ENCODE measurements around the gene FLOT2.
"Not testable (repeated sequence)": the region's sequence is repeated elsewhere in the genome, so short reads cannot be mapped to it uniquely, and the experiment has no call there.

Gene FLOT2

DNA sequence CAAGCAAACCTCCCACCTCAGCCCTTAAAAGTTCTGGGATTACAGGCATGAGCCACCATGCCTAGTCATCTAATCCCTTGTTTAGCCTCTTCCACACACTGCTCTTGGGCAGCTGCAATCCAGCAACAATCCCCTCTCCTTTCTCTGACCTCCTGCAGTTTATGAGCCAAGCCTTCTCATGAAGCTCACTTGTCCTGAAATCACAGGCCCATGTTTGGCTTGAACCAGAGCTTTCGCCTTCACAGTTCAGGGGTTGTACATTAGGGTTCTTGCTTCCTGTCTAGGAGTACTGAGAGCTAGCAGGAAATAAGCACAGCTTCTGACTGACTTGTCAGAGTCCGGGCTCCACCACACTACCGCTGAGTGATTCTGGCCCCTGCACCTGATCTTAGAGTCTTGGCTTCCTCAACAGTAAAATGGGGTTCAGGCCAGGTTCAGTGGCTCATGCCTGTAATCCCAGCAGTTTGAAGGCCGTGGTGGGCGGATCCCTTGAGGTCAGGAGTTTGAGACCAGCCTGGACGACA is 26.4 kb downstream of the FLOT2 start:
- no peak for DNase-seq

DNA sequence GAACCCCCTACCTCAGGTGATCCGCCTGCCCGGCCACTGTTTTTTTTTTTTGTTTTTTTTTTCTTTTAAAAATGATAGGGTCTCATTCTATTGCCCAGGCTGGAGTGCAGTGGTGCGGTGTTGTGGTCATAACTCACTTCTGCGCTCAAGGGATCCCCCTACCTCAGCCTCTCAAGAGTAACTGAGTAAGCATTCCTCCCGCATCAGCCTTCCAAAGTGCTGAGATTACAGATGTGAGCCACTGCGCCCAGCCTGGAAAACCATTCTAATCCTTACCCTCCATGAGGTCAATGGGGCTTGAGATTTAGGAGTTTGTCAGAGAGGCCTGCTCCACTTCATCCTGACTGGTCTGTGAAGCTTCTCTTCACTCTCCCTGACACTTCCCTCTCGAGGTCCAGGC is 30.3 kb downstream of the FLOT2 start:
- no peak for DNase-seq

DNA sequence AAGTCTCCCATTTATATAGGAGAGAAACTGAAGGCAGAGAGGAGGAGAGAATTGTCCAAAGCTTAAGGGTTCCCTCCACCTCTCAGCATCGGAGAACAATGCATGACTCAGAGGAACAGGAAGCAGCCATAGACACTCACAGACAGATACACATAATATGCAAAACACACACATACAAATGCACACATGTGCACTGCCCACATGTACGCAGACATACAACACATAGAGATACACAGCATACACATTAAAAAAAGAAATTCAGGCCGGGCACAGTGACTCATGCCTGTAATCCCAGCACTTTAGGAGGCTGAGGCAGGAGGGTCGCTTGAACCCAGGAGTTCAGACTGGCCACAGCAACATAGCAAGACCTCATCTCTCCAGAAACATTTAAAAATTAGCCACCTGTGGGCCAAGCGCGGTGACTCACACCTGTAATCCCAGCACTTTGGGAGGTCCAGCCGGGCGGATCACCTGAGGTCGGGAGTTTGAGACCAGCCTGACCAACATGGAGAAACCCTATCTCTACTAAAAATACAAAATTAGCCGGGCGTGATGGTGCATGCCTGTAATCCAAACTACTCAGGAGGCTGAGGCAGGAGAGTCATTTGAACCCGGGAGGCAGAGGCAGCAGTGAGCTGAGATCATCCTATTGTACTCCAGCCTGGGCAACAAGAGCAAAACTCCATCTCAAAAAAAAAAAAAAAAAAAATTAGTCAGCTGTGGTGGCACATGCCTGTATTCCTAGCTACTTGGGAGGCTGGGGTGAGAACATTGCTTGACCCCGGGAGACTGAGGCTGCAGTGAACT is 31.4 kb downstream of the FLOT2 start:
- DNase-seq, result peak; percentile 26 to 36

DNA sequence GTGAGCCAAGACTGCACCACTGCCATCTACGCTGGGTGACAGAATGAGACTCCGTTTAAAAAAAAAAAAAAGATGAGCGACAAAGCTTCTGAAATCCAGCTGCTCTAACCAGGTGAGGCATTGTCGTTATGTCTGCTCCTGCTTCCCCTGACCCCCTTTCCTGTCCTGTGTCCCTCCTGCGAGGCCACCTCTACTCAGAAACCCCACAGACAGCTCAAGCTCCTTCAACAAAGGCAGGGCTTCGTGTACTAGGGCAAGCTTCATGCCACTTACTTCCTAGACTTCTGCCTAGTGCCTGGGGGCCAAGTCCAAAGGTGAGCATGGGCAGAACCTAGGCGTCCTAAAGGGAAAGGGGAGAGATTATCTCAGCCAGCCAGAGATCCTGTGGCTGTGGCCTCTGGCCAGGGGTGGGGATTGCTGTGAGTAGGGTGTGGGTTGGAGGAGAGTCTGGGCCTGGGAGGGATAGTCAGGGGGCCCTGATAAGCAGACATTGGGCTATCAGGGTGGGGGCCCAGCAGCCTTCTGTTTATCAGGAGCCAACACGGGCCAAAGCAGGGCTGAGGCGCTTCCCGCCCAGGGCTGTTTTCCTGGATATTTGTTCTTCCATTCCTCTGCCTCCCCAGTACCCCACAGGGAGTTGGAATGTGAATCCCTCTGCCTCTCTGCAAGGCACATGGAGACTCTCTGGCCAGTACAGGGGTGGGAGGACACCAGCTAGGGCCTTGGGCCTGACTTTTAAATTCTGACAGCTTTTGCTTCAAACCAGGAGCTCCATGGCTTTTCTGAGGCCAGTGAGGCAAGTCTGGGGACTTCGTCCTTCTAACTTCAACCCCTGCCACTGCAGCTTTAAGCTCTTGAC is 32.3 kb downstream of the FLOT2 start:
- DNase-seq, result no peak

DNA sequence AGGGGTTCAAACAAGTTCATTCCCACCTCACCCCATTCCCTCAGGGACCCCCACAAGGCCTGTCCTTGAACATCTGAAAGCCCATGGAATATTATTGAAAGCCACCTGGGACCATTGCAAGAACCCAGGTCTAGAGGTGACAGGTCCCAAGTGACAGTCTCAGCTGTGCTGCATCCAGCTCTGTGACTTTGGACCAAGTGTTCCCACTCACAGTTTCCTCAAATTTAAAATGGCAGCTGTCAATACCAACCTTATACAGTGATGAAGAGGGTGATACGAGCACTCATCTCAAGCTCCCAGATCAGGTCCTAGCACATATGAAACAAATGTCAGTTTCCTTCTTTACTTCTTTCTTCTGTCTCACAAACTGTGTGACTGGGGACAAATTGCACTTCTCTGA is 33.6 kb downstream of the FLOT2 start:
- DNase-seq, result no peak

DNA sequence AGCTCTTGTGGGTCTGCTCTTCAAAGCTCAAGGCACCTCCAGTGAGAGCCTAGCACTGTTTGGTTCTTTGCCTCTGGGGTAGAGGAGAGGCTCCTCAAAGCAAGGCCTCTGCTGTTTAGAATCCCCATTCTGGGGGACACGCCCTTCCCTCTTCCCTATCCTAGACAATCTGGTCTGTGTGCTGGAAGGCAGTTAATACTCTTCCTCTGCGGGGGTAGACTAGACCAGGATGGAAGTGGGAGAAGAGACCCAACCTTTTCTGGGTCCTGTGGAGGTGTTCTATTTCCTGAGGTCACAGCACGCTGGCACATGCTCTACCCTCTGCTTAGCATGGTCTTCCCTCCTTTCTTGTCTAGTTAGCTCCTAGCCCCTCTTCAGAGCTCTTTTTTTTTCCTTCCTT is 35.0 kb downstream of the FLOT2 start:
- no peak for DNase-seq

DNA sequence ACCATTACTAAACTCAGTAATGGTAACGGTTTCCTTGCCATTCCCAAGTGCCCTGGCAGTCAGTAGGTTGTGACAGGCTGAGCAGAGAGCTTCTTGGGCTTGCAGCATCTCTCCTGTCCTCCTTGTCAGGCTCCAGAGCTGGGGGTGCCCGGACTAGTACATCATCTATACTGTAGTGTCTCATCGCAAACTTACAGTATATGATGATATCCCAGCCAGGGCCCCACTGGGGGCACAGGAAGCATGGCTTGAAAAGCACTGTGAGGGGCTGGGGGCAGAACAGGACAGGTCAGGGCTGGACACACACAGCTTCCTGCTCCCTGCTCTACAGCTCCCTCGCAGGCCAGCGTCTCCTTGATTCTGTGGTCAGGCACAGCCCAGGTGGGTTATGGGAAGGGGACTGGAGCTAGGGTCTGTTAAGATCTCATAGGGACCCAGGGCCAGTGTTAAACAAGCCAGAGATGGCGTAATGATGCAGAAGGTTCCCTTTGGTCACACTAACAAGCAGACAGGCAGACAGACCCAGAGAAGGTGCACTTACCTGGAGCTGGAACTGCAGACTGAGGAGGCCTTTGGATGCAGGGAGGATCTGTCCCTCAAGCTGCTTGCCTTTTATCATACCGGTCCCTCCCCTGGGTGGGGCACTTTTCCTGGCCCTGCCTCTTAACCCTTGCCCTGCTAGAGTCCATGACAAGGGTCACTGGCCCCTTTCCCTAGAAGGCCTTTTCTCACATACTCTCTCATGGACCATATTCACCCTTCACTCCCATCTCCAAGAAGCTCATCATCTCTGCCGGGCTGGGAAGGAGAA is 35.9 kb downstream of the FLOT2 start:
- no peak for DNase-seq

DNA sequence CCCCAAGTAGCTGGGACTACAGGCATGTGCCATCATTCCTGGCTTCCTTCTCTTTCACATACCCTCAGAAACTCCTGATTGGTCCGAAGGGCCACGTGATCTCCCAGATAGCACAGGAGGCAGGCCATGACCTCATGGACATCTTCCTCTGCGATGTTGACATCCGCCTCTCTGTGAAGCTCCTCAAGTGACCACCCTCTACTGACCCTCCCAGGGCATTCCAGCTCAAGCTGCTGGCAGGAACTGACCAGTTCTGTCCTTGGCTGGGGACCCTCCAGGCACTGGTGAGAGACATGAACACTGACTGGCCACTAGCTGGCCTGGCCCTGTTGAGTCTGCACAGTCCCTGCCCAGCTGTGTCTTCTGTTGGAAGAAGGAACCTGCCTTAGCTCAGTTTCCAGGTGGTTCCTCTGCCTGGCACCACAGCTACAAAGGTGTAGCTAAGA is 37.1 kb downstream of the FLOT2 start:
- DNase-seq, result no peak

DNA sequence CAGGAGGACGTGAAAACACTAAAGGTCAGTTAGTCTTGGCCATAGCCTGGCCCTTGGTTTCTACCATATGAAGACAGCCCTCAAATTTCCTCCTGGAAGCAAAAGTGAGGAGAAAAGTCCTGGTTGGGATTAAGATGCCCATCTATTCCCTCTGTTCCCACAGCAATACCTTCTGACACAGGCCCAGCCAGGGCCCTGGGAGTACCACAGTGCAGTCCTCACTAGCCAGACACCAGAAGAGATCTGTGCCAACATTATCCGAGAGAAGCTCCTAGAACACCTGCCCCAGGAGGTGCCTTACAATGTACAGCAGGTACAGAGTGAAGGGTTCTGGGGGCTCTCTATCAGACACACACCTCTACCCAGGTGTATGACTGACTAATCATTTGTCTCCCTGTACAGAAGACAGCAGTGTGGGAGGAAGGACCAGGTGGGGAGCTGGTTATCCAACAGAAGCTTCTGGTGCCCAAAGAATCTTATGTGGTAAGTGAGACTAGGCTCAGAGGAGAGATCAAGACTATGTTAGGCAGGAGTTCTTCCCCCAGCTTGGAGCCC is 38.7 kb downstream of the FLOT2 start:
- DNase-seq, result no peak

DNA sequence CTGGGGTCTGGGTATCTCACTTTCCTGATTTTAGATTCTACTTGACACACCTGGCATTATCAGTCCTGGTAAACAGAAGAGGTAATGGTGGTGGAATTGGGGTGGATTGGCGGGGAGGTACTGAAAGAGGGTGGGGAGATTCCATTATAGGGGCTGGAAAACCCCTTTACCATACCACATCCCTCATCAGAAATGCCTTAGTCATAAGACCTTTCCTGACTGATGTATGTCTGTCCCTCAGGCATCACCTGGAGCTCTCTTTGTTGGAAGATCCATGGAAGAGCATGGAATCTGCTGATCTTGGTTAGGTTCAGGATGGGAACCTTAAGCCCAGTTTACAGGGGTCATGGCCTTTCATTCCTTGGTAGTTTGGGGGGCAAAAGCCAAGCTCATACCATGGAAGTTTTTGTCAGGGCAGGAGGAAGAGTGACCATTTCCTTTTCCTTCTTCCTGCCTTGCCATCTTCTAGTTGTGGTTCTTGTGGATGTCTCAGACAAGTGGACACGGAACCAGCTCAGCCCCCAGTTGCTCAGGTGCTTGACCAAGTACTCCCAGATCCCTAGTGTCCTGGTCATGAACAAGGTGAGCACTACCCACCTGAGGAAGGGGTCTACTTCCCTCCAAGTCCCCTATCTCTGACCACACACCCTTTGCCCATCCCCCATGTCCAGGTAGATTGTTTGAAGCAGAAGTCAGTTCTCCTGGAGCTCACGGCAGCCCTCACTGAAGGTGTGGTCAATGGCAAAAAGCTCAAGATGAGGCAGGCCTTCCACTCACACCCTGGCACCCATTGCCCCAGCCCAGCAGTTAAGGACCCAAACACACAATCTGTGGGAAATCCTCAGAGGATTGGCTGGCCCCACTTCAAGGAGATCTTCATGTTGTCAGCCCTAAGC is 39.4 kb downstream of the FLOT2 start:
- no peak for DNase-seq

DNA sequence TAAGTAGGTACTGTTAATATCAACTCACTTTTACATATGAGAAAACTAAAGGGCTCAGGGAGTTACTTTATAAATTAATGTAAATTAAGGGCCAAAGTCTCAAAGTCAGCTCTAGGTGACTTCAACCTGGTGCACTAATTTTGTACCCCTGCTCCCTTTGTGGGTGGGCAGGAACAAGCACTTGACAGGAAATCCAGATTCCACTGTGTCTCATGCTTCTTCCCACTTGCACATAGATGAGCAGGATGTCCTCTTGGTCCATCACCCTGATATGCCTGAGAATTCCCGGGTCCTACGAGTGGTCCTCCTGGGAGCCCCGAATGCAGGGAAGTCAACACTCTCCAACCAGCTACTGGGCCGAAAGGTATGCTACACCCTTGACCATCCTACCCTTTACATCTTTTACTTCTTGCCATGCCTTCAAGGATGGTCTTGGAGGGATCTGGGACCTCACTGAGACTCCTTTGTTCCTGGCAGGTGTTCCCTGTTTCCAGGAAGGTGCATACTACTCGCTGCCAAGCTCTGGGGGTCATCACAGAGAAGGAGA is 41.4 kb downstream of the FLOT2 start:
- DNase-seq, result no peak

DNA sequence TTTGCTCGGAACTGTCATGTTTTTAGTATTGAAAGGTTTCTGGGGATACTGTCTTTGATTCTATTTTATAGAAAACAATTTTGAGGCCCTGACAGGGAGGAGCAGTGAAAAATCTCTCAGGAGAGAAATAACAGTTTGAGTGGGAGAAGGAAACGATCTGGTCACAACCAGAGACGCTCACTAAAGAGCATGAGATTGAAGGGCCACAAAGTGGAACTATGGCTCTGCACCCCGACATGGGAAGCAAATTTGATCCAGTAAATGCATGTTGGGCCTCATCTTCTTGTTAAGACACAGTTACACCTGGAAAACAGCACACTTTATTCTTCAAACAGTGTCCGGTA is 42.2 kb downstream of the FLOT2 start:
- DNase-seq, result no peak

DNA sequence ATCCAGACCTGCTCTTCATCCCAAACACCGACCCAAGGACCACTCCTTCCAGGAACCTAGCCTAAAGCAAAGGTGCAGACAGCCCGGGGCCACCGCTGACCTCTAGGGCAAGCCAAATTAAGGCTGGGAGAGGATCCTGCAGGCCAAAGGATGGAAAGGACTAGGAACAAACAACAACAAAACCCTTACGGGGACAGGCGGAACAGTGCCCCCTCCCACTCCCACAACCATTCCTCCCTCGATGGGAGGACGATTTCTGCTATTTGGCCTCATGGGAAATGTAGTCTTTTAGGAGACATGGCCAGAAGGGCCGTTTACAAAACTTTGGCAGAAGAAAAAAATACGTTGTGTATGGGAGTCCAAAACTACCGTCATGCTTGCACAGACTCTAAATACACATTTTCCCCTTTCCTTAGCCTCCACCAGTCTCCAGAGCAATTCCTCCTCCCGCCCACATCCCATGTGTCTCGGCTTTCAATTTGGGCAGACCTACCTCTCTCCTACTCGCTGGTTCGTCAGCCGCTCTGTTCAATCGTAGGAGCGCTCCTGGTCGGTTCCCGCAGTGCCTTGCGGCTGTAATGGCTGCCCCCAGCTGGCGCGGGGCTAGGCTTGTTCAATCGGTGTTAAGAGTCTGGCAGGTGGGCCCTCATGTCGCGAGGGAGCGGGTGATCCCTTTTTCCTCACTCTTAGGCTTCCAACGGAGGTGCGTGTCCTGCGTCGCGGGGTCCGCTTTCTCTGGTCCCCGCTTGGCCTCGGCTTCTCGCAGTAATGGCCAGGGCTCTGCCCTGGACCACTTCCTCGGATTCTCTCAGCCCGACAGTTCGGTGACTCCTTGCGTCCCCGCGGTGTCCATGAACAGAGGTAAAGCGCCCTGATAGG is 42.8 kb downstream of the FLOT2 start, which contains the start of gene ERAL1:
TSS of gene ERAL1 (plus strand) at position 560 of the 879 bp plus-strand sequence. CDS start at position 579, 19 bp downstream.
- peak; percentile 83 to 89 for DNase-seq

DNA sequence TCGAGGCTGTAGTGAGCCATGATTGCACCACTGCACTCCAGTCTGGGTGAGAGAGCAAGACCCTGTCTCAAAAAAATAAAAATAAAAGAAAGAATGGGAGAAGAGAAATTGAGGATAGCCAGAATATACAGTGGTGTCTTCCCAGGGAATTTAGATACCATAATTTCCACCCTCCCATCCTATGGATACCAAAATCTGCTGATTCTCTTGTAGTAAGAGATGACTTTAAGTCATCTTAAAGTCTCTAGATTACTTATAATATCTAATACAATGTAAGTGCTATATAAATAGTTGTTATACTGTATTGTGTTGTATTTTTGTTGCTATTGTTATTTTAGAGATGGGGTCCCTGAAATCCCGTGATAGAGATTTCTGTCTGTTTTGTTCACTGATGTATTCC is 44.2 kb downstream of the FLOT2 start:
- no peak for DNase-seq

DNA sequence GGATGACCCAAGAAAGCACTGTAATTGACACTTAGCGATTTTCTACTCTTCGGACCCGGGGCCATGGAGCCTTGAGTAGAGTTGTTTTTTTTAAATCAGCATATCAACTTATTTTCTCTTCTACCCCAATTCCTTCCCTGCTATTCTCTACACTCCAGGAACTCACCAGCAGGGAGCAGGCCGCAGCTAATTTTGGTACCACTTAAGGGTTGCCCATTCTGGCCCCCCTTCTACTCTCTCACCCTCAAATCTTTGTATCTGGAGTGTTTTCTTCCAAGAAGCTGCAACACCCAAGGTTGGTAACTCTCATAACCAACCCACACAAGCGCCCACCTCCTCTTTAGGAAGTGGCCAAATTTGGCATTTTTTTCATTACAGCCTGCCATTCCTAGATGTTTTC is 48.3 kb downstream of the FLOT2 start:
- peak; percentile 10 to 30 for DNase-seq

DNA sequence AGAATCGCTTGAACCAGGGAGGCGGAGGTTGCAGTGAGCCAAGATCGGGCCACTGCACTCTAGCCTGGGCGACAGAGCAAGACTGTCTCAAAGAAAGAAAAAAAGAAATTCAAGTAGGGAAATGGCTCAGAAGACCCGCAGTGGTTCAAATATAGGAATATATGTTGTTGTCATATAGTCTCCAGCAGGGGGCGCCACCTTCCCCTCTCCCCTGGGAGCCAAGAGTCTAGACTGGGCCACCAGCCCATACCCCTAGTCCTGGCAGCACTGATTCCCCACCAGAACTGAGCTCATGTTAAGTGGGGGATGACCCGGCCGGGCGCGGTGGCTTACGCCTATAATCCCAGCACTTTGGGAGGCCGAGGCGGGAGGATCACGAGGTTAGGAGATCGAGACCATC is 48.9 kb downstream of the FLOT2 start:
- peak; percentile 48 to 64 for DNase-seq

DNA sequence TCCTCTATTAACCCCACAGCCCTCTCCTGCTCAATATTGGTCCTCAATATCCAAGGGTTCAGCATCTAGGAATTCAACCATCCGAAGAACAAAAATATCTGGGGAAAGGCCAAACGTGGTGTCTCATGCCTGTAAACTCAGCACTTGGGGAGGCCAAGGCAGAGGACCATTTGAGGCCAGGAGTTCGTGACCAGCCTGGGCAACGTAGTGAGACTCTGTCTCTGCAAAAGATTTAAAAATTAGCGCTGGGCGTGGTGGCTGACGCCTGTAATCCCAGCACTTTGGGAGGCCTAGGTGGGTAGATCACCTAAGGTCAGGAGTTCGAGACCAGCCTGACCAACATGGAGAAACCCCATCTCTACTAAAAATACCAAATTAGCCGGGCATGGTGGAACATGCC is 50.8 kb downstream of the FLOT2 start:
- not testable (repeated sequence) for DNase-seq

DNA sequence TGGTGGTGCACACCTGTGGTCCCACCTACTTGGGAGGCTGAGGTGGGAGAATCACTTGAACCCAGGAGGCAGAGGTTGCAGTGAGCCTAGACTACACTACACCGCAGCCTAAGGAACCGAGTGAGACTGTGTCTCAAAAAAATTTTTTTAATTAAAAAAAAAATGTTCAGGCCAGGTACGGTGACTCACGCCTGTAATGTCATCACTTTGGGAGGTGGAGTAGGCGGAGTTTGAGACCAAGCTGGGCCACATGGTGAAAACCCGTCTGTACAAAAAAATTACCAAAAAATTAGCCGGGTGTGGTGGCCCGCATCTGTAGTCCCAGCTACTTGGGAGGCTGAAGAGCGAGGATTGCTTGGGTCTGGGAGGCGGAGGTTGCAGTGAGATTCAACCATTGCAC is 51.3 kb downstream of the FLOT2 start:
- DNase-seq, result no peak

DNA sequence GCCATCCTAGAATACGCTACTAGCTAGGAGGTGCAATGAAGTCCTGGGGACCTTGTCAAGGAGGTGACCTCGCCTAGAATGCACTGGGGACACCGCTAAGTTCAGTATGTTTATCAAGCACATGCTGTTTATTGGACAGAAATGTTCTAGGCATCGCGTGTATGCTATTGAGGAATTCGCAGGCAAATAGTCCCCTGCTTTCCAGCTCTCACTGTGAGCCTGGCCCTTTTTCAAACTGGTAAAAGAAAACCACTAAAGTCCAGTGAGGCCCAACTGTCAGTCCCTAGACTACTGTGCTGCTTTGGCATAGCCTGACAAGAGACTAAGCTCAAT is 53.8 kb downstream of the FLOT2 start:
- DNase-seq, result no peak
